ENCODE measurements around the gene SLCO4A1. TPM values are rescaled to one million over a fixed set of nuclear protein-coding genes. Genes with fewer than 3 reads are reported as not detected.

The SLCO4A1 gene
- total RNA-seq, 1 experiment from 2014 or later, result 161 TPM

GRCh38 chr20:62622178-62622876, 20.0 kb upstream of the SLCO4A1 start:
- no peak for DNase-seq
- ATAC-seq, result no peak
- ChIA-PET CTCF (interaction anchor here (0.6 kb wide), 2 partner anchors 30 to 253 kb away, joined by 4 read pairs; no protein-coding TSS in a partner anchor), POLR2A (ENCODE audit: unreplicated experiment) (interaction anchor here (0.5 kb wide), 1 partner anchor 30 kb away, joined by 7 read pairs; no protein-coding TSS in a partner anchor)
- Histone ChIP-seq H3K27me3 (ENCODE audit: low read length) (no peaks in the 10 kb centered on the region), H3K9me2 (replicated peaks; ENCODE audit: low read length) (no peaks in the 10 kb centered on the region), H3K36me3 (ENCODE audit: low read depth, low read length) (no peaks in the 10 kb centered on the region), H3K4me1 (ENCODE audit: insufficient read depth, low read length) (peaks cover 61% of the 10 kb centered on the region), H3K4me2 (ENCODE audit: low read length) (peak overlapping the region; percentile 77), H3K27ac (ENCODE audit: low read length) (peak overlapping the region; percentile 98), H2AFZ (ENCODE audit: low read length) (no peak overlapping the region), H3K9me3 (ENCODE audit: low read length) (no peaks in the 10 kb centered on the region), H3K4me3 (ENCODE audit: low read length) (no peak overlapping the region), H3K9ac (ENCODE audit: low read length) (peak overlapping the region; percentile 90), H3F3A (ENCODE audit: low read length, unreplicated experiment) (peaks cover 7% of the 10 kb centered on the region), H3K79me2 (ENCODE audit: low read length) (peaks cover 31% of the 10 kb centered on the region), H4K20me1 (ENCODE audit: low read length) (no peaks in the 10 kb centered on the region)
- intact Hi-C loops (cut with micrococcal nuclease), result loop anchor here (10.0 kb wide), 1 partner anchor 172 kb away; the partner anchor contains the start of gene MRGBP
- no TSS peak for BruUV-seq (replicated peaks)
- TF ChIP-seq EZH2 (IDR thresholded peaks at IDR 0.05; ENCODE audit: low read length, unreplicated experiment), result no peak
- TF ChIP-seq, protein P1, sequence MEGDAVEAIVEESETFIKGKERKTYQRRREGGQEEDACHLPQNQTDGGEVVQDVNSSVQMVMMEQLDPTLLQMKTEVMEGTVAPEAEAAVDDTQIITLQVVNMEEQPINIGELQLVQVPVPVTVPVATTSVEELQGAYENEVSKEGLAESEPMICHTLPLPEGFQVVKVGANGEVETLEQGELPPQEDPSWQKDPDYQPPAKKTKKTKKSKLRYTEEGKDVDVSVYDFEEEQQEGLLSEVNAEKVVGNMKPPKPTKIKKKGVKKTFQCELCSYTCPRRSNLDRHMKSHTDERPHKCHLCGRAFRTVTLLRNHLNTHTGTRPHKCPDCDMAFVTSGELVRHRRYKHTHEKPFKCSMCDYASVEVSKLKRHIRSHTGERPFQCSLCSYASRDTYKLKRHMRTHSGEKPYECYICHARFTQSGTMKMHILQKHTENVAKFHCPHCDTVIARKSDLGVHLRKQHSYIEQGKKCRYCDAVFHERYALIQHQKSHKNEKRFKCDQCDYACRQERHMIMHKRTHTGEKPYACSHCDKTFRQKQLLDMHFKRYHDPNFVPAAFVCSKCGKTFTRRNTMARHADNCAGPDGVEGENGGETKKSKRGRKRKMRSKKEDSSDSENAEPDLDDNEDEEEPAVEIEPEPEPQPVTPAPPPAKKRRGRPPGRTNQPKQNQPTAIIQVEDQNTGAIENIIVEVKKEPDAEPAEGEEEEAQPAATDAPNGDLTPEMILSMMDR (conservative IDR thresholded peaks at IDR 0.05; ENCODE audit: low read depth, low read length), result no peak
- no peak for TF ChIP-seq EZH2phosphoT487 (IDR thresholded peaks at IDR 0.05; ENCODE audit: borderline replicate concordance, low read length)

DNA sequence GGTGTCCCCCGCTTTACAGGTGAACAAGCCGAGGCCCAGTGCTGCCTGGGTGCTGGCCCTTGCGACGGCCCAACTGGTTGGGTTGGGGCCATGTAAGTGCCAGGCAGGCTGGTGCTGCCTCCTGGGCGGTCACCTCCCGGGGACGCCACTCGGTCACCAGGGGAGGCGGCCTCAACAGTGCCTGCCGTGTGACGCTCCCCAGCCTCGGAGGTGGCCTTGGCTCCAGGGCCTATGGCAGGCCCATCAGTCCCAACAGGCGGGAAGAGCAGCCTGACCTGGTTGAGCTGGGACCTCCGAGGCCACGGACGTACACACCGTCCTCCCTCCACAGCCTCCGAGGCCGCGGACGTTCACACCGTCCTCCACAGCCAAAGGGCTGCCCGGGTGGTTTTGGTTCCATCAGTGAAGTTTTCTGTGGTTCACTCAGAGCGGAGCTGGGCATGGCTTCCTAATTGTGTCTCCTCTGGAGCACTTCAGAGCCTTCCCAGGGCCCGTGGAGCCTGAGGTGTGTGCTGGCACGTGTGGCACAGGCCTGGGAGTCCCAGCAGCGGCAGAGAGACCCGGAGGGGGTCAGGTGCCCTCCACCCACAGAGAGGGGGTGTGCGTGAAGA, 19.3 kb upstream of the SLCO4A1 start:
- peak overlapping the region; percentile 38; the same call in 1 of the 2 replicates for H3K4me3 ChIP-seq (ENCODE audit: low read length)
- intact Hi-C loops (cut with micrococcal nuclease), result loop anchor here (1.0 to 10.0 kb wide), 3 partner anchors 19 to 172 kb away; partner anchors contain the start of genes MRGBP and SLCO4A1
- no peak for DNase-seq

More for the DNA sequence above, 19.3 kb upstream of the SLCO4A1 start:
- ChIA-PET POLR2A (ENCODE audit: unreplicated experiment) (interaction anchor here (0.5 to 1.7 kb wide), 7 partner anchors 18 to 173 kb away, joined by 3 to 17 read pairs (median 7); partner anchors contain the start of genes MRGBP and SLCO4A1), CTCF (interaction anchor here (0.6 to 1.0 kb wide), 6 partner anchors 20 to 252 kb away, joined by 3 to 5 read pairs (median 4); partner anchors contain the start of gene SLCO4A1)
- Histone ChIP-seq H3K36me3 (ENCODE audit: low read depth, low read length) (no peaks in the 10 kb centered on the region), H2AFZ (ENCODE audit: low read length) (peak overlapping the region; percentile 24), H3K9me2 (replicated peaks; ENCODE audit: low read length) (no peaks in the 10 kb centered on the region), H4K20me1 (ENCODE audit: low read length) (no peaks in the 10 kb centered on the region), H3F3A (ENCODE audit: low read length, unreplicated experiment) (peaks cover 7% of the 10 kb centered on the region), H3K9ac (ENCODE audit: low read length) (peak overlapping the region; percentile 90), H3K27me3 (ENCODE audit: low read length) (no peaks in the 10 kb centered on the region), H3K4me1 (ENCODE audit: insufficient read depth, low read length) (peaks cover 60% of the 10 kb centered on the region), H3K27ac (ENCODE audit: low read length) (peak overlapping the region; percentile 98), H3K9me3 (ENCODE audit: low read length) (no peaks in the 10 kb centered on the region), H3K4me2 (ENCODE audit: low read length) (peak overlapping the region; percentile 77), H3K79me2 (ENCODE audit: low read length) (peaks cover 31% of the 10 kb centered on the region)
- no TSS peak for BruUV-seq (replicated peaks)
- TF ChIP-seq EZH2phosphoT487 (IDR thresholded peaks at IDR 0.05; ENCODE audit: borderline replicate concordance, low read length), result no peak
- TF ChIP-seq EZH2 (IDR thresholded peaks at IDR 0.05; ENCODE audit: low read length, unreplicated experiment), result no peak
- TF ChIP-seq, protein P1 (conservative IDR thresholded peaks at IDR 0.05; ENCODE audit: low read depth, low read length), result no peak
- ATAC-seq, result peak; percentile 42
